Raji (cell line): ENCODE measurements around the gene DRC3.
A peak's percentile ranks its signal among the peaks of the same experiment; 100 is the strongest.

Source experiments
- POLR2A ChIP-seq: IDR thresholded peaks from 2 replicates; pipeline ENCODE4 v1.6.1; 2011; ENCODE audit warnings: low read depth, low read length, control low read depth; ENCODE audit not compliant: insufficient read depth

The DRC3 gene

DNA sequence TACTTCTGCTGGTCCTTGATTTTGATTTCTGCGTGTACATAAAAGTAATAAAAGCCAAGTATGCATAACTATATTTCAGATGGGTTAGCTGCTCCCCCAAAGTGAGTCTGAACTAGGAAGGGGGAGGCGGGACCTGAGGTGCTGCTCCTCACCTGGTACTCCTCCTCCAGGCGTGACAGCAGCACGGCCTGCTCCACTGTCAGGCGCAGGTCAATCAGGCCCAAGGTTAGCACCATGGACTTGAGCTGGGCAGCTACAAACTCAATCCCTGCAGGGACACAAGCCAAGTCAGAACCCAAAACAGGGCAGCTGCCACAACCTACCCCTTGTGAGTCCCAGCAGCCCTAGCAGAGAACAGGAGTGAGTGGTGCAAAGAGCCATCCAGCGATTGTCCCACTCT lies 48.3 kb downstream of the DRC3 start:
- no peak for TF ChIP-seq POLR2A

DNA sequence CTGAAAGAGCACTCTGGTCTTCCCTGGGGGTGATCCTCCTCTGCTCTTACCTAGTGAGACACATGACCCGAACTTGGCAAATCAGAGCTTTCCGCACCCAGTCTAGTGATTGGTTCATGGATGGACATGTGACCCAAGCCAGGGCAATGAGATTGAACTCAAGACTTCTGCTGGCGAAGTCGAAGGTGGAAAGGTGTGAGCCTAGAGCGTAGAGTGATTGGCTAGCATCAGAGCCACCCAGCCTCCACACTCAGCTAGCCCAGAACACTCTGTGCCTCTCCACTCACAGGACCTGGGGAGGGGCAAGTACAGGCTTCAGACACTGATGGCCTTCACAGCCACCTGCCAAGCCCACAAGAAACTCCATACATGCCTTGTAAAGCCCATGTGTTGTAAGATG lies 48.7 kb downstream of the DRC3 start:
- no peak for TF ChIP-seq POLR2A

DNA sequence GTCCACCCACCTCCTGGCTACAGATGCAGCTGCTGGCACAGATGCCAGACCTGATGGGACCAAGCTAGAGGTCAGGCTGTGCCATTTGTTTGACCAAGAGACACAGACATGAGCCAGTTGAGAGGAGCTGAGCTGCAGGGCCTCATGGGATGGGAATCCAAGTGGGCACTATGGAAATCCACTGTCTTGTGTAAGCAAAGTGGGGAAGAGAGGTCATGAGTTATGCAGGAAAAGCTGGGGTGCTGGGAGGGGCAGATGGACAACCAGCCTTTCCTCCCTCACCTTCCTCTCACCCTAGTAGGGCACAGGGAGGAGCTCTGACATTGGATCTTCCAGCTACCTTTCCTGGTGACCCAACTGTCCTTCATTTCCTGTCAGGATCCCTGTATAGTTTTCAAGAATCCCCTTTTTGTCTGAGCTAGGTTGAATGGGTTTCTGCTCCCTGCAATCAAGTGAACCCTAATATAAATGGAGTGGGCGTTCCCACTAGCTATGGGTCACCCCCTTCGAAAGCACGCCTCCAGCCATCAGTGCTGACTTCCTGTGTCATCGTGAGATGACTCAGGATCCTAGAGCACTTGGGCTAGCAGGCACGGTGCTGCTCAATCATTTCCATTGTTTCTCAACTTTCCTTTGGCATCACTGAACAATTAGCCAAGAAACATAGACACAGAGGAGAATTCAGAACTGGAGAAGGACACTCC lies 52.7 kb downstream of the DRC3 start:
- TF ChIP-seq POLR2A = no peak

DNA sequence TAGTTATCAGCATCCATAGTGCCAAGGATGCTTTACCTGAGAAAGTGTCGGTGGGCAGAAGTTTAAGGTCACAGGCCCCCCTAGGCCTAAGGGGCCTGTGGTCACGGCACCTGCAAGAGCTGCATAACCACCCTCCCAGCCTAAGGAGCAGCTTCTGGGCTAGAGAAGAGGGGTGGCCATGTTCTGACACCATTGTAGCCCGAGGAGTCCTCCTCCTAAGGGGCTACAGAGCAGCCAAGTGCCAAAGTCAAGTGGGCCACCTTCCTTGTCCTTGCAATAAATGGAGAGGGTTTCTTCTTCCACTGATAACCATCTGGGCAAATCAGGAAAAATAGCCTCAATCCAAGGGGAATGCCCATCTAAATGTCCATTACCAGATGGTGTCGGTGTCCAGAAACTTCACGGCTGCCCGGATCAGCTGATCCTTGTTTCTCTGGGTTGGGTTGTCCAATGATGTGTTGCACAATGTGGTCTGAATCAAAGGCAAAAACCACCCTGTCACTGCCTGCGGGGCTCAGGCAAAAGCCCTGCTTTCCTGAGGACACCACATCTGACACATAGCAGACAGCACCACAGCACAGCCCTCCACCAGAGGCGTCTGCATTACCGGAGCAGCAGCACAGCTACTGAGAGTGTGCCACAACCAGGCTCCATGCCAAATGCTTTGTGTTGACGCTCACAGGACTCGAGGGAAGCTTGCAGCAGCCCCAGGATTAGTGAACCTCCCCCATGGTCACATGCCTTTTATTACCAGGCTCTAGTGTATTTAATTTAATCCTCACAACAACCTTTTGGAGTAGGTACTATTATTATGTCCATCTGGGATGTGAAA lies 53.5 kb downstream of the DRC3 start:
- TF ChIP-seq POLR2A = no peak

DNA sequence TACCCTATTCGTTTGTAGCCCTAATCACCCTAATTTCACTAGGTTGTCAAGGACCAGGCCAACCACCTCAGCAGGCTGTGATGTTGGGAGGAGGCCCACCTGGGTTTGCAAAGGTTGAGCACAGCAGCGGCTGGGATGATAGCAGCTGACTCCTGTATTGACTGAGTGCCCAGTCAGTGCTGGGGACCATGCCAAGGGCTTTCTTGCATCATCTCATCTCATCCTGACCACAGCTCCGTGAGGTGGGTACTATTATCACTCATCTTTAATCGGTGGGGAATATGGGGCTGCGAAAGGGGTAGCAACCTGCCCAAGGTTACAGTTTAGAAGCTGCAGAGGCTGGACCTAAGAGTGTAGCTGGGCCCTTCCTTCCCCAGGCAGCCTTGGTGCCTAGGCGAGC lies 54.6 kb downstream of the DRC3 start:
- no peak for TF ChIP-seq POLR2A

DNA sequence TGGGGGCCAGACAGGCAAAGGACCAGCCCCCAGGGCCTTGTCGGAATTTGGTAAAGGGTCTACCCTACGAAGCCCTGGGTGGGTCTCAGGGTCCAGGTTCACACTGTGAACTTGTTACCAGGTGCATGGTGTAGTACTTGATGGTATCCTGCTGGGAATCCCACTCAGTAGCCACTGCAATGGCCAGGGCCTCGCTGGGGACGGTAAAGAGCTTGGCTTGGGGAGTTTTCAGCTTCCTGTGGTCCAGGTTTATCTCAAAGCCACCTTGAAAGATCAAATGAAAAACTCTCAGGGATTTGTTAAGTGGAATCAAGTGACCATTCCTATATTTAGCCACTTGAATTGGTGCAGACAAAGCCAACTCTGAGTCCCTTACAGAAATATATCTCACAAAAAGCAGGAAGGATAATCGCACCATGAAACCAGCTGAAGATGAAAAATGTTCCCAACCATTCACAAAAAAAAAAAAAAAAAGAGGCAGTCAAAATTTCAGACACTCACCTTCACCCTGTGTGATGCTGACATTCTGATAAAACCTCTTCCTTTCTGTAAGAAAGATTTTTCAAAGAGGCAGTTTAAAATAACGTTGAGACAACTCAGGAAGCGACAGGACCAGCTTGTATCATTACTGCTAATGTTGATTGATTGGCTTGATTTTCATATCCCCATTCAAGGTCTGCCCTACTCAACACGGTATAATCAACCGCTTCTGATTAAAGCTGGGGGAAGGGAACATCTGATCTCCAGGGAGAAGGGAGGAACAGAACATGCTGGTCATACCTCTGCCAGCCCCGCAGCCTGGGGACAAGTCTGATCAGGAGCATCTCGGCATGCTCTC lies 55.7 kb downstream of the DRC3 start:
- no peak for TF ChIP-seq POLR2A

DNA sequence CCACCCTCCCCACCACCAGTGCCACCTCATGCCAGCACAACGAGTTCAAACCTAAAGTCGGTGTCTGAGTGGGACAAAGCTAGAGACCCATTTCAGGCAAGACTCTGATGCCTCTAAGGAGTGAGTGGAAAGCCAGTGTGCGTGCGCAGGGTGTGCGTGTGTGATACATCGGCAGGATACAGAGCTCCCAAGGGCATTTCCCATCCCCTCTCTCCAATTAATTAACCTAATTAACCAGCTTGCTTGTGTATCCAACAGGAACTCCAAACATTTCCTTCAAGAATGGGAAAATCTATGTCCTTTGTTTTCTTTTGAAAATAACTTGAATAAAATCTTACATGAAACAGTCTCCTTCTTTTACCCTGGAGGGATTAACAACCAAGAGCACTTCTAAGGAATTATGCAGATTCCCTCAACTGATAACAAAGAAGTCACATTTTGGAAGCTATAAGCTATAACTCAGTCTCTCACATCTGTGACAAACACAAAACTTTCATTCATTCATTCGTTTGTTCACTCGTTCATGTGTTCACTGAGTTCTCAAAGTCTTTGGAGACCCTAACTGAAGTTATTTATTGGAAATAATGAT lies 56.4 kb downstream of the DRC3 start:
- TF ChIP-seq POLR2A = no peak

DNA sequence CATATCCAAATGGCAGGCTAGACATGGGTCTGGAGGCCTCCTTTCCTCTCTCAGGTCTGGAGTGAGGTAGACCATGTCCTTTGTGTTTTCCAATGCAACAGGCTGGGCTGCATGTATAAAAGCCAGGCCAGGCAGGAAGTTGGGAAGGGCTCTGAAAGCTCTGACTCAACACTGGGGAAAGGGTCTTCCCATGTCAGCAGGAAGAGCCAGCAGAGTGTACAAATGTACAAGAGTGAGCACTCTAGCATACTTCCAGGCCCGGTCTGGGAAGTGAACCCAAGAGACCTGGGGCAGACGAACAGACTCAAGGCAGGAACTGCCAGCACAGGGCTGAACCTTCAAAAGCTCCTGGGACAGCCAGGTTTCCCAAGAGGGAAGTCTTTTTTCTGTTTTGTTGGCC lies 59.3 kb downstream of the DRC3 start:
- no peak for TF ChIP-seq POLR2A

DNA sequence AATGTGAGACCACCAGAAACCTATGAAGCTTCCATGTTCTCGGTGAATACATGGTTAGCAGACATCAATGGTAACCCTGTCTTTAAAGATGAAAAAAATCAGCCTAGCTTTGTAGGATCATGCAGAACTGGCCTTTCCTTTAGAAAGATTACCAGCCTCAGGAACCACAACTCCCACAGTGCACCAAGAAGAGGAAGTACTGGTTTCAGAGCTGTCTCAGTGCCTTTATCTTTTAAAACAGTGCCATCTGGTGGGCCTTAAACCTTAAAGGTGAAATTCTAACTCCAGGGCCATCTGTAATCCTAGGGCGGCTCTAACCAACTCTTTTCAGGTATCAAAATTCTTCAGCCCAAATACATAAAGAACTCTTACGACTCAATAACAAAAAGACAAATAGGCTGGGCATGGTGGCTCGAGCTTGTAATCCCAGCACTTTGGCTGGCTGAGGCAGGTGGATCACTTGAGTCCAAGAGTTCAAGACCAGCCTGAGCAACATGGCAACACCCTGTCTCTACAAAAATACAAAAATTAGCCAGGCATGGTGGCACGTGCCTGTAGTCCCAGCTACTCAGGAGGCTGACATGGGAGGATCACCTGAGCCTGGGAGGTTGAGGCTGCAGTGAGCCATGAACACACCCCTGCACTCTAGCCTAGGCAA lies 60.9 kb downstream of the DRC3 start:
- no peak for TF ChIP-seq POLR2A

DNA sequence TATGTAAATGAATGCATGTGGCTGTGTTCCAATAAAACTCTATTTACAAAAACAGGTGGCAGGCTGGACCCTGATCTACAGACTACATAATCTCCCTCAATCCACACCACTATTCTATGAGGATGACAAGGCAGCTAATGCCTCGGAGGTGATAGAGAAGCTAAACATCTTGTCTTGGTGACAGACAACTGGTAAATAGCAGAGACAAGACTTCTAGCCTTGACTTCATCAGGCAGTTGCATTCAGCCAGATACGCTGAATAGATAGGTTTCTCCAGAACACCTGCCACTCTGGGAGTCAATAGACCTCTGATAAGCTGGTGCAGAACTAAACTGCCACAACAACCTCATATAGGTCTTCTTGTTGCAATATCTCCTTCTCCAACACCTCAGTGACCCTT lies 63.0 kb downstream of the DRC3 start:
- no peak for TF ChIP-seq POLR2A

DNA sequence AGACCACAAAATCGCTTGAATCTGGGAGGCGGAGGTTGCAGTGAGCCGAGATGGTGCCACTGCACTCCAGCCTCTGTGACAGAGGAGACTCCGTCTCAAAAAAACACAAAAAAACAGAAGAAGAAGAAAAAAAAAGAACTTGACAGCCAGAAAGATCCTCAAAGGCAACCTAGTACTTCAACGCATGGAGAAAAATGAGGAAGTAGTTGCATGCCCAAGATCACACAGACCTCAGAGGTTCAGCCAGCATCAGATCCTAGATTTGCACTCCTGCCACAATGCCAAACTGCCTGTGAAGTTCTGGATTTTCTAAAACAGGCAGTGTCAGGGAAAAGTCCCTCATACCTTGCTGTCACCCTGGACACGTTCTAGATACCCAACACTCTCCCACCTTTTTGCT lies 64.8 kb downstream of the DRC3 start:
- TF ChIP-seq POLR2A = no peak

DNA sequence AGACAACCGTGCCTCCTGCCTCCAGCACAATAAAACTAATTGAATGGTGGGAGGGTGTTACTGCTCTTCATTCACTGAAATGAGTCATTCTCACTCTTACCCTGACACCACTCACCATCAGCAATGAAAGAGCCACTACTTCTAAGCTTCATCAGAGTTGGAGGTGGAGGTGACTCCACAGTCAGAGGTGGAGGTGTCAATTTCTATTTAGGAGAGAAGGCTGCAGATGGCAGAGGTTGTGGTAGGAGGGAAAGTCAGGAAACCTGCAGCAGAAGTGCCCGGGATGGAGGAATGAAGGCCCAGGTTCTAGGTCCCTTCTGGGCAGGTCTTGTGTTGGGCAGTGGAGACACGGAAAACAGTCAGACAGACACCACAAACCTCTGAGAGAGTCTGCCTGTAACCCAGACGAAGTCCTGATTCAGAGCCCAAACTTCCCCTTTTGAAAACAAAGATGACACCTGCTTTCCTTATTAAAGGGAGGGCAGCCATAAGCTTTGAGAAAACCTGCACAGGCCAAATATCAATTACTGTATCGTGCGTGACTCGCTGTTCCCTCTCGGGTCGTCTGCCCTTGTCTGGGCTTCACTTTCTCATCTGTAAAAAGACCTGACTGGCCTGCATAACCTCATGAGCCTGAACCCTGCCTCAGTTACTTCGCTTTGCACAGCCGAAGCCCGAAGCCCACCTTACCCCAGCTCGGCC lies 65.6 kb downstream of the DRC3 start:
- no peak for TF ChIP-seq POLR2A

DNA sequence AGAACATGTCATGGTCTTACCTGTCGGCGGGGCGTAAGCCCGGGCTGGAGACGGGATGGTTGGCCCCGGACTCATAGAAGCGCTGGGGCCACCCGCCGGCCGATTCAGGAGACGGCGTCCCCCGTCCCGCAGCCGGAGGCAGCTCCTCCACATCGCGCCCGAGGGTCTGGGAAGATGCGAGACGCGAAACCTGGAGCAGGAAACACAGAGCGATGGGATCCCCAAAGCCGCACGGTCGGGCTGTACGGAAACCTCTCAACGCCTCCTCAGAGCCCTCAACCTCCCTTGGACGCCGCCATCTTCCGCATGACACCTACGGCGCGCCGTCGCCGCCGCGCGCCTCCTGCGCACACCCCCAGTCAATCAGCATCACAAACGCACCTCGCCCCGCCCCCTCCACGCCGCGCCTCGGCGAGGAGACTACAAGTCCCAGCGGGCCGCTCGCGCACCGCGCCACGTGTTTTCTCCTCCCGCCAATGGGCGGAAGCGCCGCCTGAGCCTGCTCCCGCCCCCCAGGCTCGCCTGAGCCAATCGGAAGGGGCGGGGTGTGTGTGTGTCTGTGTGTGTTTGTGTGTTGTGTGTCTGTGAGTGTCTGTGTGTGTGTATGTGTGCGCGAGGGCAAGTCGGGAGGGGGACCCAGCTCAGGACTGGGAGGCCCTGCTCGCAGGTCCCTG lies 66.3 kb downstream of the DRC3 start, which contains the start of the genes ATPAF2 and GID4:
ATPAF2 (minus strand) TSS at position 308 of the 674 bp plus-strand sequence; CDS start at position 153, 155 bp downstream.
GID4 (plus strand) TSS at position 548 of the 674 bp plus-strand sequence; CDS start at position 605, 57 bp downstream.
- TF ChIP-seq POLR2A = peak; percentile 73
